ENCODE results near the gene HILPDA. TPM values are rescaled to one million over a fixed set of nuclear protein-coding genes. Genes with fewer than 3 reads are reported as not detected.
A peak's percentile ranks its signal among the peaks of the same experiment; 100 is the strongest.

Gene HILPDA
- total and polyA plus RNA-seq, 2 of the 4 experiments (the other 2 are of a cell fraction), result 31.2 to 35.6 TPM

DNA sequence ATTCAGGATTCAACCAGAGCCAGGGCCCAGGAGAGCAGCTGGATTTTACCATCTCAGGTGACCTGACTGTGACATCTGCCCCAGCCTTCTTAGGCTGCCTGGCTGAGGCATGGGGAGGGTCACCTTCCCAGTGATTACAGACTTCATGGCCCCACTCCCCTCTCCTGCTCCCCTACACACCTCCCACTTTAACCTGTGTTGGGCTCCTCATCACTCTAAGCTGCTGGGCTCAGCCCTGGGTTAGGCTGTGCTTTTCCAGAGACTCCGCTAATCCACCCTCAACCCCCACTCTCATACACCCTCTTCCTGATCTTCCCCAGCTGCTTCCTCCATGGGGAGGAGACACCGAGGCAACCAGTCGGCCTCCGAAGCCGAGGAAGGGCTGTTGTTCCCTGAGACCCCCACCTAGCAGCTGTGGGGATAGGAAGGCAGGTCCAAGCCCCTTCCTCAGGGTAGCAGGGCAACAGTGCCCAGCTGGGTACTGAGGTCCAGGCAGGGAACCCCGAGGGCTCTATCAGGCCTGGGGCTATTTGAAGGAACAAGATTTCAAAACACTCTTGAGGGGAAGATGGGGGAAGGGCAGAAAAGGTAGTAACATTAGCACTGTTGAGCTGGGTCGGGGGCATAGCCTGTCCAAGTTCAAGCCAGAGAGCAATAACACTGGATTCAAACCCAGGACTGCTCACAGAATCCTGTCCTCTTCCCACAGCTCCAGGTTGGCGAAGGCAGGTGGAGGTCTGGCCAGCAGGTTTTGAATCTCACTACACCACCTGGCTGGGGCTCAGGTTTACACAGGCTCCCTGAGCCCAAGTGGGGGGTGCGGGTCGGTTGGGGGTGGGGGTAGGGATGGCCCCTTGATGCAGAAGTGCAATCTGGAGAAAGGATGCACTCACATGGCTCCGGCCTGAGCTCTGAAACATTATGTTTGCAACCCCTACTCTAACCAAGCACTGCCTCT, 47.6 kb upstream of the HILPDA start:
- no peak overlapping the region for H2BK5ac ChIP-seq (ENCODE audit: low read depth, low read length, poor library complexity, severe bottlenecking)
- no peak for ATAC-seq (ENCODE audit: low read depth)
- in situ Hi-C loops (cut with MboI; ENCODE audit: low sequenced_read_pairs), result no loop called here
- no peak for TF ChIP-seq BHLHE40 (IDR thresholded peaks at IDR 0.05; ENCODE audit: low read depth, low read length)
- TF ChIP-seq SMC3 (IDR thresholded peaks at IDR 0.05; ENCODE audit: low read depth, low read length), result no peak
- no peak for TF ChIP-seq MAZ (IDR thresholded peaks at IDR 0.05; ENCODE audit: borderline replicate concordance, low read depth, low read length)
- no peak for TF ChIP-seq NFE2L2 (IDR thresholded peaks at IDR 0.05; ENCODE audit: low read depth, low read length)
- no peak for TF ChIP-seq MXI1 (IDR thresholded peaks at IDR 0.05; ENCODE audit: borderline replicate concordance, low read depth, low read length)
- no peak for TF ChIP-seq FOS (IDR thresholded peaks at IDR 0.05; ENCODE audit: low read depth, low read length)
- peaks cover 15 to 41% of the 10 kb centered on the region in 2 experiments for H3K79me1 ChIP-seq (ENCODE audit: low read depth in 1 of 2, low read length in 2 of 2)
- no peak overlapping the region for H3K4me3 ChIP-seq (ENCODE audit: insufficient read depth, low read depth, low read length)
- dilution Hi-C loops (cut with HindIII; ENCODE audit: low sequenced_read_pairs, unreplicated experiment), result no loop called here
- no peak overlapping the region for H4K5ac ChIP-seq (ENCODE audit: low read depth, low read length)
- no peaks in the 10 kb centered on the region for H3K27me3 ChIP-seq (ENCODE audit: control insufficient read depth, insufficient read depth, low read length)
- H3K18ac ChIP-seq (ENCODE audit: low read depth, low read length), result no peak overlapping the region
- POLR2A ChIA-PET (ENCODE audit: unreplicated experiment), result no interaction called here
- no peak overlapping the region for H4K91ac ChIP-seq (ENCODE audit: insufficient read depth, low read depth, low read length)
- H3K9me3 ChIP-seq (ENCODE audit: control insufficient read depth, insufficient read depth, low read length), result no peaks in the 10 kb centered on the region
- DNase-seq, result no peak
- no peak overlapping the region for H3K14ac ChIP-seq (replicated peaks; ENCODE audit: low read depth, low read length)
- H3K9ac ChIP-seq (ENCODE audit: low read depth, low read length), result no peak overlapping the region
- no peak overlapping the region for H2BK20ac ChIP-seq (ENCODE audit: low read depth, low read length)
- WGBS, 2 experiments (ENCODE audit: extremely low coverage in 2 of 2, insufficient read length in 1 of 2), result 17% methylated on average over 1 of the region's 11 CpGs; no CpG with 5 or more reads in 1 of the 2 experiments
- peak overlapping the region; percentile 73; the same call in 1 of the 2 replicates for H3K4ac ChIP-seq (ENCODE audit: low read depth, low read length)
- H4K8ac ChIP-seq (ENCODE audit: low read depth in 2 of 2, low read length in 2 of 2), result no peak overlapping the region
- no peak overlapping the region; the same call in 1 of the 2 replicates for H3K4me2 ChIP-seq (ENCODE audit: low read depth, low read length)
- H3K56ac ChIP-seq (ENCODE audit: extremely low read depth, insufficient read depth, low read length), result no peak overlapping the region
- BruUV-seq (replicated peaks), result no TSS peak
- no peaks in the 10 kb centered on the region for H3K36me3 ChIP-seq (ENCODE audit: control insufficient read depth, insufficient read depth, low read length)
- H3K27ac ChIP-seq (ENCODE audit: insufficient read depth, low read length), result no peak overlapping the region
- H3K4me1 ChIP-seq (ENCODE audit: control insufficient read depth, insufficient read depth, low read length), result peaks cover 20% of the 10 kb centered on the region
- H2AK5ac ChIP-seq (ENCODE audit: low read depth, low read length), result no peak overlapping the region; the same call in 1 of the 2 replicates
- H4K20me1 ChIP-seq (ENCODE audit: insufficient read depth, low read length), result peaks cover 12% of the 10 kb centered on the region
- no peak overlapping the region for H2AK9ac ChIP-seq (replicated peaks; ENCODE audit: low read depth, low read length, poor library complexity)
- peak overlapping the region; percentile 94 for H2AFZ ChIP-seq (replicated peaks; ENCODE audit: low read length, poor library complexity)
- H2BK120ac ChIP-seq (ENCODE audit: low read depth, low read length), result no peak overlapping the region
- no peak overlapping the region for H2BK15ac ChIP-seq (ENCODE audit: low read depth, low read length)
- H3K9me1 ChIP-seq (ENCODE audit: insufficient read depth, low read length), result peaks cover 9% of the 10 kb centered on the region; the same call in 1 of the 2 replicates
- CTCF ChIA-PET, result interaction anchor here (0.8 to 1.9 kb wide), 4 partner anchors 19 to 61 kb away, joined by 3 to 6 read pairs (median 3); no protein-coding TSS in a partner anchor
- H3K23ac ChIP-seq (ENCODE audit: low read depth, low read length), result no peak overlapping the region
- intact Hi-C loops (cut with micrococcal nuclease), result no loop called here

Data from IMR-90 (cell line).